Calu3 (cell line): ENCODE data around the gene ARL5A. TPM values are rescaled to one million over a fixed set of nuclear protein-coding genes. Genes with fewer than 3 reads are reported as not detected.
A peak's percentile ranks its signal among the peaks of the same experiment; 100 is the strongest.
"Not testable (repeated sequence)": the region's sequence is repeated elsewhere in the genome, so short reads cannot be mapped to it uniquely, and the experiment has no call there.

Experiments
- Bru-seq: library from RNA; stranded (reverse); fragments of 400-500 nt; gene quantifications from one replicate; lab custom pipeline; 2021; lab: Mats Ljungman, UMichigan
- BruChase-seq, 2 experiments: library from RNA; stranded (reverse); fragments of 400-500 nt; gene quantifications; one replicate each; lab custom pipeline; 2021; lab: Mats Ljungman, UMichigan
- BruUV-seq: library from RNA; stranded (reverse); fragments of 400-500 nt; replicated peaks from 2 replicates; lab custom pipeline; 2021; lab: Mats Ljungman, UMichigan
- CTCF ChIA-PET: fragments of 300-600 bp; sonication (Branson Sonifier 250); formaldehyde crosslinking; loops from one replicate; lab custom pipeline; 2022; ENCODE audit warnings: antibody characterized with exemption; lab: Charles Lee
- DNase-seq: peaks from one replicate; pipeline ENCODE4 v3.0.0; 2022
- H3K27ac Mint-ChIP-seq: one replicate; pipeline ENCODE4 v1.8.0; 2022; ENCODE audit warnings: mixed read lengths; ENCODE audit not compliant: unreplicated experiment
- H3K27me3 Mint-ChIP-seq: one replicate; pipeline ENCODE4 v1.8.0; 2022; ENCODE audit warnings: mixed read lengths; ENCODE audit not compliant: unreplicated experiment
- H3K36me3 Mint-ChIP-seq: one replicate; pipeline ENCODE4 v1.8.0; 2022; ENCODE audit warnings: mild to moderate bottlenecking, moderate library complexity, mixed read lengths; ENCODE audit not compliant: insufficient read depth, unreplicated experiment
- H3K4me1 Mint-ChIP-seq: one replicate; pipeline ENCODE4 v1.8.0; 2022; ENCODE audit warnings: mild to moderate bottlenecking, low read depth, mixed read lengths; ENCODE audit not compliant: unreplicated experiment
- H3K4me3 Mint-ChIP-seq: one replicate; pipeline ENCODE4 v1.8.0; 2022; ENCODE audit warnings: mild to moderate bottlenecking, low read depth, moderate library complexity, mixed read lengths; ENCODE audit not compliant: unreplicated experiment
- H3K9me3 Mint-ChIP-seq: one replicate; pipeline ENCODE4 v1.8.0; 2022; ENCODE audit warnings: low read depth, mixed read lengths; ENCODE audit not compliant: unreplicated experiment
- intact Hi-C: fragments of 100-400 bp; cut with micrococcal nuclease; formaldehyde crosslinking; loops from one replicate; pipeline ENCODE4 v1.10.0; 2022; ENCODE audit not compliant: unreplicated experiment
- long read RNA-seq: library from polyadenylated mRNA; stranded (forward); transcript quantifications from one replicate; pipeline ENCODE4 v2.0.0, GENCODE V29; 2022
- total RNA-seq: library from RNA; stranded (reverse); gene quantifications from 2 replicates; pipeline ENCODE4 v1.2.3, GENCODE V29; 2022
- TF ChIP-seq, protein P1 (sequence below): fragments of 200-600 bp; IDR thresholded peaks from one replicate; pipeline ENCODE4 v1.8.0; 2022; ENCODE audit warnings: antibody characterized with exemption; ENCODE audit not compliant: unreplicated experiment

Gene ARL5A, protein sequence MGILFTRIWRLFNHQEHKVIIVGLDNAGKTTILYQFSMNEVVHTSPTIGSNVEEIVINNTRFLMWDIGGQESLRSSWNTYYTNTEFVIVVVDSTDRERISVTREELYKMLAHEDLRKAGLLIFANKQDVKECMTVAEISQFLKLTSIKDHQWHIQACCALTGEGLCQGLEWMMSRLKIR
- total RNA-seq (45.0 and 53.7 TPM in 2 replicates), Bru-seq, nascent RNA (percentile 89 among the genes with signal in this experiment), BruChase-seq, experiment 1, labeled RNA remaining after a 6-hour chase (percentile 94 among the genes with signal in this experiment), BruChase-seq, experiment 2, labeled RNA remaining after a 2-hour chase (percentile 92 among the genes with signal in this experiment)
- long read RNA-seq, full-length matches to known transcripts = 69 of 79 reads
- long read RNA-seq, partial matches to known transcripts = 1 of 79 reads
- long read RNA-seq, other reads (novel, unspliced or antisense) = 9 of 79 reads

DNA sequence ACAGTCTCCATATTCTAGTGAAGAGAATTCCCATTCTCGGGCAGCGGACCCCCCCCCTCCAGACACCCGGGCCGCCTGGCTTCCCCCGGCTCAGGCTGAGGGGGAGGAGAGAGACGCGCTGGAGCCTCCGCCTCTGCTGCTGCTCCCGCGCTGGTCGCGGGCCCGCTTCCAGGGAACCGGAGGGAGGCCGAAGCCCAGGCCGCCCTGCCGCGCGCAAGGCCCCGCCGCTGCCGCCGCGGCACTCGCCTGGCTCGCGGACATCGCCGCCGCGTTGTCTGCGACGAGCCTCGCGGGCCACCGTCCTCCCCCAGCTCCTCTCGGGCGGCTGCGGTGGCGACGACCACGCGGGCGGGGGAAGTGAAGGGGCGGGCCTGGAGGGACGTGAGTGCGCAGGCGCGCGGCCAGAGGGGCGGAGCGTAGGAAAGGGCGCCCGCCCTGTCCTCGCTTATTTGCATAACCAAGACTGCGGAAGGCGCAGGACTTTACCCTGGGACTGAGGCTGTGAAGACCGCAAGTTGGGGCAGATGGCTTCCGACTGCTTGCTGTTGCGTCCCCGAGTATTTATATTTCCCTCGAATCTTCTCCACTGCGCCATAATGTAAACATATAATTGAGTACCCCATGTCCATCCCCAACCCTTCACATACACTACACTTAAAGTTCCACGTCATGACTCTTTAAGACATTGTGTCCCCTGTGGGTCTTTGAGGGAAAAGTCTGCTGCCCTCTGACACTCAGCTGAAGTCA lies at the start of gene ARL5A:
Gene ARL5A, minus strand, starts transcription at position 279 of the 747 bp plus-strand sequence. Its CDS starts 245 bp downstream, at position 34.
- H3K27ac Mint-ChIP-seq = peak within 1 kb of the TSS; percentile 98
- peak within 1 kb of the TSS; percentile 97 for H3K4me3 Mint-ChIP-seq
- TF ChIP-seq, protein P1, sequence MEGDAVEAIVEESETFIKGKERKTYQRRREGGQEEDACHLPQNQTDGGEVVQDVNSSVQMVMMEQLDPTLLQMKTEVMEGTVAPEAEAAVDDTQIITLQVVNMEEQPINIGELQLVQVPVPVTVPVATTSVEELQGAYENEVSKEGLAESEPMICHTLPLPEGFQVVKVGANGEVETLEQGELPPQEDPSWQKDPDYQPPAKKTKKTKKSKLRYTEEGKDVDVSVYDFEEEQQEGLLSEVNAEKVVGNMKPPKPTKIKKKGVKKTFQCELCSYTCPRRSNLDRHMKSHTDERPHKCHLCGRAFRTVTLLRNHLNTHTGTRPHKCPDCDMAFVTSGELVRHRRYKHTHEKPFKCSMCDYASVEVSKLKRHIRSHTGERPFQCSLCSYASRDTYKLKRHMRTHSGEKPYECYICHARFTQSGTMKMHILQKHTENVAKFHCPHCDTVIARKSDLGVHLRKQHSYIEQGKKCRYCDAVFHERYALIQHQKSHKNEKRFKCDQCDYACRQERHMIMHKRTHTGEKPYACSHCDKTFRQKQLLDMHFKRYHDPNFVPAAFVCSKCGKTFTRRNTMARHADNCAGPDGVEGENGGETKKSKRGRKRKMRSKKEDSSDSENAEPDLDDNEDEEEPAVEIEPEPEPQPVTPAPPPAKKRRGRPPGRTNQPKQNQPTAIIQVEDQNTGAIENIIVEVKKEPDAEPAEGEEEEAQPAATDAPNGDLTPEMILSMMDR = no peak
- intact Hi-C loops = loop anchor here (5.0 kb wide), 1 partner anchor 174 kb away; no protein-coding TSS in a partner anchor
- CTCF ChIA-PET = interaction anchor here (0.7 to 0.8 kb wide), 2 partner anchors 8 to 63 kb away, joined by 3 read pairs; no protein-coding TSS in a partner anchor
- no peaks in the 10 kb centered on the region for H3K27me3 Mint-ChIP-seq
- H3K36me3 Mint-ChIP-seq = peaks cover 23% of the 10 kb centered on the region
- H3K4me1 Mint-ChIP-seq = peaks cover 36% of the 10 kb centered on the region
- no peaks in the 10 kb centered on the region for H3K9me3 Mint-ChIP-seq
- peak; percentile 96 for DNase-seq
- BruUV-seq = no TSS peak

DNA sequence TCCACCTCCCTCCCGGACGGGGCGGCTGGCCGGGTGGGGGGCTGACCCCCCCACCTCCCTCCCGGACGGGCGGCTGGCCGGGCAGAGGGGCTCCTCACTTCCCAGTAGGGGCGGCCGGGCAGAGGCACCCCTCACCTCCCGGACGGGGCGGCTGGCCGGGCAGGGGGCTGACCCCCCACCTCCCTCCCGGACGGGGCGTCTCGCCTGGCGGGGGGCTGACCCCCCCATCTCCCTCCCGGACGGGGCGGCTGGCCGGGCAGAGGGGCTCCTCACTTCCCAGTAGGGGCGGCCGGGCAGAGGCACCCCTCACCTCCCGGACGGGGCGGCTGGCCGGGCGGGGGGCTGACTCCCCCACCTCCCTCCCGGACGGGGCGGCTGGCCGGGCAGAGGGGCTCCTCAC lies 47.4 kb upstream of the ARL5A start:
- H3K27ac Mint-ChIP-seq, H3K27me3 Mint-ChIP-seq, CTCF ChIA-PET, DNase-seq, H3K9me3 Mint-ChIP-seq, H3K4me1 Mint-ChIP-seq, H3K4me3 Mint-ChIP-seq, BruUV-seq, H3K36me3 Mint-ChIP-seq, intact Hi-C loops: not testable (repeated sequence)

GRCh38 chr2:151872463-151872862 lies 44.2 kb upstream of the ARL5A start:
- intact Hi-C loops = no loop called here
- Mint-ChIP-seq H3K36me3 (no peaks in the 10 kb centered on the region), H3K9me3 (no peaks in the 10 kb centered on the region), H3K4me1 (no peaks in the 10 kb centered on the region), H3K27ac (no peak overlapping the region), H3K27me3 (no peaks in the 10 kb centered on the region), H3K4me3 (no peak overlapping the region)
- DNase-seq = no peak
- CTCF ChIA-PET = no interaction called here
- BruUV-seq = no TSS peak
- TF ChIP-seq, protein P1 = no peak

DNA sequence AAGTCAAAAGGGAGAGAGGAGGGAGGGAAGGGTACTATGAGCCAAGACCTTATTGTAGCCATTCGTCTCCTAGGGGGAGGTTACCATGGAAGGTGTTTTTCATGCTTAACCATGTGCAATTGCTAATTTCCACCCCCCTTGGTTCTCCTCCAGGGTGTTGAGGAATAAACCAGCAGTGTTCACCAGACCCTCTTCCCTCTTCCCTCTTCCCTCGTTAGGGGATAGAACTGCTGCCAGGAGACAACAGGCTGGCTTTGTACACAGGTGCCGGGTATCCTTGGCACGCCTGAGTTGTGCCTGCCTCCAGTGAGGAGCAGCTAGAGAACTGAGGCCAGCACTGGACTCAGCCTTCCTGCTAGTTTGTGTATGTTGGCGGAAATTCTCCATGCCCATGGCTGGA lies 41.1 kb upstream of the ARL5A start:
- intact Hi-C loops = no loop called here
- H3K9me3 Mint-ChIP-seq = no peaks in the 10 kb centered on the region
- no peaks in the 10 kb centered on the region for H3K4me1 Mint-ChIP-seq
- H3K4me3 Mint-ChIP-seq = no peak overlapping the region
- H3K27ac Mint-ChIP-seq = no peak overlapping the region
- H3K27me3 Mint-ChIP-seq = peaks cover 9% of the 10 kb centered on the region
- CTCF ChIA-PET = no interaction called here
- BruUV-seq = no TSS peak
- DNase-seq = no peak
- TF ChIP-seq, protein P1 = no peak
- H3K36me3 Mint-ChIP-seq = no peaks in the 10 kb centered on the region
